ENCODE data around the gene WIPI1. TPM values are rescaled to one million over a fixed set of nuclear protein-coding genes. Genes with fewer than 3 reads are reported as not detected.

WIPI1 gene
- total RNA-seq, 1 donor from 2014 or later: 14.1 TPM

DNA sequence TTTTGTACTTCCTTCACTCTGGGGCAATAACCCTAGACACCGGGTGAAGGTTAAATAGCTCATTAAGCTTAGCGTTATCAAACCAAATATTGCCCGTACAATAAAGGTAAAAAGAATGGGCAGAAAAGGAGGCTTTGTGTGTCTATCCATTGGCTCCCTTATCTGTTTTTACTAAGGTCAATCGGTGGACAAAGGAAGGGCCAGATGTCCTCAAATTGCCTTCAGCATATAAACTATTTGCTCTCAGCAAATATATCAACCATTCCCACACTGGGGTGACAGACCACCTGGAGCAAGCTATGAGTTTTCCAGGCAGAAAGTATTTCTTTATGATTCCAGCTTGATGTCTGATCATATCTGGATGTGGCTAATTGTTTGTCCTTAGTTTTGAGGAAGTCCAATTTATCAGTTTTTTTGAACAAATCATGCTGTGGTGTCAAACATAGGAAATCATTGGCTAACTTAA is 25.3 kb upstream of the WIPI1 start:
- Mint-ChIP-seq H3K27ac (ENCODE audit: unreplicated experiment) (no peak overlapping the region), H3K4me1 (peaks cover 18% of the 10 kb centered on the region), H3K36me3 (ENCODE audit: low read depth) (no peaks in the 10 kb centered on the region), H3K4me3 (no peak overlapping the region), H3K9me3 (no peaks in the 10 kb centered on the region), H3K27me3 (ENCODE audit: low read depth) (peaks cover 34% of the 10 kb centered on the region)
- TF ChIP-seq CTCF (conservative IDR thresholded peaks at IDR 0.05): no peak
- DNase-seq (ENCODE audit: low read depth, low spot score): no peak

- Mint-ChIP-seq H3K9me3 (no peaks in the 10 kb centered on the region), H3K4me3 (no peak overlapping the region), H3K27me3 (ENCODE audit: low read depth) (peaks cover 25% of the 10 kb centered on the region), H3K27ac (ENCODE audit: unreplicated experiment) (no peak overlapping the region), H3K36me3 (ENCODE audit: low read depth) (no peaks in the 10 kb centered on the region), H3K4me1 (peaks cover 18% of the 10 kb centered on the region)
- no peak for DNase-seq (ENCODE audit: low read depth, low spot score)
- no peak for TF ChIP-seq CTCF (conservative IDR thresholded peaks at IDR 0.05)
These were observed 23.6 kb upstream of the WIPI1 start for GRCh38 chr17:68480885-68481284.

- no peak overlapping the region for H3K27ac Mint-ChIP-seq (ENCODE audit: unreplicated experiment)
- no peaks in the 10 kb centered on the region for H3K27me3 Mint-ChIP-seq (ENCODE audit: low read depth)
- TF ChIP-seq CTCF (conservative IDR thresholded peaks at IDR 0.05): no peak
- H3K36me3 Mint-ChIP-seq (ENCODE audit: low read depth): no peaks in the 10 kb centered on the region
- no peak overlapping the region for H3K4me3 Mint-ChIP-seq
- H3K4me1 Mint-ChIP-seq: peaks cover 26% of the 10 kb centered on the region
- no peak for DNase-seq (ENCODE audit: low read depth, low spot score)
- H3K9me3 Mint-ChIP-seq: no peaks in the 10 kb centered on the region
These were observed 13.7 kb upstream of the WIPI1 start for GRCh38 chr17:68470961-68471360.

DNA sequence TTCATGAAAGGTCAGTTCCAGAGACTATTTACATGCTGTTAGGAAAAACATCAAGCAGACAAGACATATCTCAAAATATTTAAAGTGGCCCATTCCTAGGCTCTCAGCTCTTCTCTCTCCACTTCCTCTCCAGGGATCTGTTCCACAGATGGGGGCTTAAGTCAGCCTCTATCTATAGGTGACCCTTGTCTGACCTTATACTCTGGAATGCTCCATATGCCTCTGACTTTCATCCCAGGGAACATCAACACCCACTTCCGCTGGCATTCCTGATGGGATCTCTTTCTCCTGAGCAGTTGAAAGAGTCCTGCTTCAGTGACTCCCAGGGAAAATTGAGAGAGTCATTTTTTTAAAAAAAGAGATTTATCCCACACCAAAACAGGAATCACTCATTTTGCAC is 11.5 kb upstream of the WIPI1 start:
- Mint-ChIP-seq H3K27me3 (ENCODE audit: low read depth) (no peaks in the 10 kb centered on the region), H3K36me3 (ENCODE audit: low read depth) (no peaks in the 10 kb centered on the region), H3K27ac (ENCODE audit: unreplicated experiment) (no peak overlapping the region), H3K9me3 (no peaks in the 10 kb centered on the region), H3K4me3 (no peak overlapping the region), H3K4me1 (peaks cover 21% of the 10 kb centered on the region)
- no peak for DNase-seq (ENCODE audit: low read depth, low spot score)
- no peak for TF ChIP-seq CTCF (conservative IDR thresholded peaks at IDR 0.05)

DNA sequence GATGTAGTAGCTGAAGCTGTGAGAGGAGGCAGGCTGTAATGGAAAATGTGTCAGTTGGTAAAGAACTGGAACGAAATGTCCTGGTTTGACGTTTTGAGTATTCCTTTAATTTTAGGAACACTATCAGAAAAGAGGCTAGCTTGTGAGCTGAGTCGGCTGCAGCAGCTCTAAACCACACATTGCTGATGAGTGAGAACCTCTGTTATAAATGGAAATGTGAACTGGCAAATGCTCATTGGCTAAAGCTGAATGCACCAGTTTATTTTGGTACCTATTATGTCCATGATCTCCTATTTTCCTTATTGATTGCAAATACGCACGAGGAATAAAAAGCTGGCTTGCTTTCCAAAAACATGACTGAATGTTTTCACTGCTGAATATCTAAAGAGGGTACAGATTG is 11.0 kb upstream of the WIPI1 start:
- Mint-ChIP-seq H3K9me3 (no peaks in the 10 kb centered on the region), H3K27me3 (ENCODE audit: low read depth) (no peaks in the 10 kb centered on the region), H3K27ac (ENCODE audit: unreplicated experiment) (no peak overlapping the region), H3K36me3 (ENCODE audit: low read depth) (no peaks in the 10 kb centered on the region), H3K4me3 (no peak overlapping the region), H3K4me1 (peaks cover 21% of the 10 kb centered on the region)
- no peak for DNase-seq (ENCODE audit: low read depth, low spot score)
- TF ChIP-seq CTCF (conservative IDR thresholded peaks at IDR 0.05): no peak

Measured in neural crest cell (in vitro differentiated cells).